Measurements from ENCODE around the gene CBX7.

DNA sequence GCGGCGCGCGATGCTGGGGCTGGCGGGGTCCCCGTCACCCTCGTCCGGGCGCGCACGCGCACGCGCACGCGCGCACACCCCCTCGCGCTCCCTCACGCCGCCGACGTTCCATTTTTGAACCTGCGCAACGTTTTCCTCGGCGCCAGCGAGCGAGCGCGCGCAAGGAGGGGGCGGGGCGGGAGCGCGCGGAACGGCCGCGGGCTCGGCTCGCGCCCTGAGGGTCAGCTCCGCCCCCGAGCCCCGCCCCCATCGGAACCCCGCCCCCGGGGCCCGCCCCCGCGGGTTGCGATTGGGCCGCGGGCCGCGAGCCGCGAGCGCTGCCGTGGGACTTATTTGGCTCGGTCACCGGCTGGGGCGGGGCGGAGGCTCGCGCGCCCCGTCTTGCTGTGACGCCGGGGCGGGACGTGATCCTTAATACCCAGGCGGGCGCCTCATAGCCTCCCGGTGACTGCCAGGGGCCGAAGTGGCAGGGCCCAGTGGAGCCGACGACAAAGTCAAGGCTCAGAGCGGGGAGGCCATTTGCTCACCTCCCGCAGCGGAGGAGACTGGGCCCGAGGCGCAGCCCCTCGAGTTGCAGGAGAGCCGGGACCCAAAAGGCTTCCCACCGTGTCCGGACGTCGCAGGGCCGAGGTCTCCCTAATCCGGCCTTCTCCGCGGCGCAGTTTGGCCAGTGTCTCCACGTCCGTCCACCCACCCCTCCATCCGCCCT, at the start of gene CBX7:
- peak; percentile 92 for TF ChIP-seq POLR2AphosphoS5 (IDR thresholded peaks at IDR 0.05)
- TF ChIP-seq, protein P1, sequence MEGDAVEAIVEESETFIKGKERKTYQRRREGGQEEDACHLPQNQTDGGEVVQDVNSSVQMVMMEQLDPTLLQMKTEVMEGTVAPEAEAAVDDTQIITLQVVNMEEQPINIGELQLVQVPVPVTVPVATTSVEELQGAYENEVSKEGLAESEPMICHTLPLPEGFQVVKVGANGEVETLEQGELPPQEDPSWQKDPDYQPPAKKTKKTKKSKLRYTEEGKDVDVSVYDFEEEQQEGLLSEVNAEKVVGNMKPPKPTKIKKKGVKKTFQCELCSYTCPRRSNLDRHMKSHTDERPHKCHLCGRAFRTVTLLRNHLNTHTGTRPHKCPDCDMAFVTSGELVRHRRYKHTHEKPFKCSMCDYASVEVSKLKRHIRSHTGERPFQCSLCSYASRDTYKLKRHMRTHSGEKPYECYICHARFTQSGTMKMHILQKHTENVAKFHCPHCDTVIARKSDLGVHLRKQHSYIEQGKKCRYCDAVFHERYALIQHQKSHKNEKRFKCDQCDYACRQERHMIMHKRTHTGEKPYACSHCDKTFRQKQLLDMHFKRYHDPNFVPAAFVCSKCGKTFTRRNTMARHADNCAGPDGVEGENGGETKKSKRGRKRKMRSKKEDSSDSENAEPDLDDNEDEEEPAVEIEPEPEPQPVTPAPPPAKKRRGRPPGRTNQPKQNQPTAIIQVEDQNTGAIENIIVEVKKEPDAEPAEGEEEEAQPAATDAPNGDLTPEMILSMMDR (IDR thresholded peaks at IDR 0.05): peak in 1 of 4 experiments; percentile 4
